Subcutaneous abdominal adipose tissue (tissue), 5 donors: Measurements from ENCODE around the gene MLIP.

Experiments
- H3K27ac ChIP-seq: one replicate; pipeline ENCODE4 v1.7.0; 2013; ENCODE audit warnings: low read depth, mild to moderate bottlenecking, inconsistent platforms, low read length, moderate library complexity
- H3K27me3 ChIP-seq, 5 donors: one replicate each; pipeline ENCODE4 v1.7.0; 2013; ENCODE audit warnings: low read length in 5 of 5, inconsistent platforms in 1 of 5; ENCODE audit not compliant: control insufficient read depth in 5 of 5, insufficient read depth in 4 of 5
- H3K36me3 ChIP-seq, 5 donors: one replicate each; pipeline ENCODE4 v1.7.0; 2013; ENCODE audit warnings: low read length in 5 of 5; ENCODE audit not compliant: control insufficient read depth in 5 of 5, insufficient read depth in 5 of 5
- H3K4me1 ChIP-seq, 5 donors: one replicate each; pipeline ENCODE4 v1.7.0; 2013; ENCODE audit warnings: low read length in 5 of 5, mild to moderate bottlenecking in 3 of 5, moderate library complexity in 1 of 5; ENCODE audit not compliant: control insufficient read depth in 5 of 5, insufficient read depth in 5 of 5
- H3K4me3 ChIP-seq, 5 donors: one replicate each; pipeline ENCODE4 v1.7.0; 2013; ENCODE audit warnings: low read length in 5 of 5, low read depth in 1 of 5
- H3K9ac ChIP-seq, 5 donors: one replicate each; pipeline ENCODE4 v1.7.0; 2013; ENCODE audit warnings: low read length in 5 of 5, mild to moderate bottlenecking in 4 of 5, moderate library complexity in 3 of 5
- H3K9me3 ChIP-seq, 5 donors: one replicate each; pipeline ENCODE4 v1.7.0; 2013; ENCODE audit warnings: low read length in 5 of 5; ENCODE audit not compliant: control insufficient read depth in 5 of 5
- donor health status: healthy.
- donor health status: healthy.
- donor health status: healthy.
- donor health status: healthy.
- donor health status: healthy.

MLIP gene

GRCh38 chr6:54255886-54256285 lies 144.6 kb downstream of the MLIP start:
- Histone ChIP-seq H3K27me3 (no peaks in the 10 kb centered on the region), H3K9me3 (no peaks in the 10 kb centered on the region), H3K4me1 (peaks cover 0 to 6% (median 0%) of the 10 kb centered on the region in 5 donors), H3K4me3 (no peak overlapping the region), H3K9ac (no peak overlapping the region), H3K36me3 (no peaks in the 10 kb centered on the region), H3K27ac (no peak overlapping the region)

- no peaks in the 10 kb centered on the region for H3K9me3 ChIP-seq
- no peak overlapping the region for H3K9ac ChIP-seq
- H3K4me3 ChIP-seq = no peak overlapping the region
- no peaks in the 10 kb centered on the region for H3K36me3 ChIP-seq
- H3K27me3 ChIP-seq = no peaks in the 10 kb centered on the region
- peaks cover 0 to 6% (median 0%) of the 10 kb centered on the region in 5 donors for H3K4me1 ChIP-seq
- H3K27ac ChIP-seq = no peak overlapping the region
These were observed 148.8 kb downstream of the MLIP start for GRCh38 chr6:54260025-54260424.

GRCh38 chr6:54262499-54262898 lies 151.3 kb downstream of the MLIP start:
- no peak overlapping the region for H3K4me3 ChIP-seq
- no peaks in the 10 kb centered on the region for H3K36me3 ChIP-seq
- H3K27ac ChIP-seq = no peak overlapping the region
- no peaks in the 10 kb centered on the region for H3K9me3 ChIP-seq
- no peaks in the 10 kb centered on the region for H3K4me1 ChIP-seq
- H3K9ac ChIP-seq = no peak overlapping the region
- no peaks in the 10 kb centered on the region for H3K27me3 ChIP-seq

GRCh38 chr6:54262971-54263370 lies 151.7 kb downstream of the MLIP start:
- no peak overlapping the region for H3K4me3 ChIP-seq
- no peaks in the 10 kb centered on the region for H3K9me3 ChIP-seq
- no peaks in the 10 kb centered on the region for H3K36me3 ChIP-seq
- H3K27me3 ChIP-seq = no peaks in the 10 kb centered on the region
- no peak overlapping the region for H3K27ac ChIP-seq
- no peak overlapping the region for H3K9ac ChIP-seq
- no peaks in the 10 kb centered on the region for H3K4me1 ChIP-seq

- no peak overlapping the region for H3K4me3 ChIP-seq
- no peaks in the 10 kb centered on the region for H3K4me1 ChIP-seq
- no peaks in the 10 kb centered on the region for H3K9me3 ChIP-seq
- no peak overlapping the region for H3K9ac ChIP-seq
- no peaks in the 10 kb centered on the region for H3K27me3 ChIP-seq
- H3K27ac ChIP-seq = no peak overlapping the region
- no peaks in the 10 kb centered on the region for H3K36me3 ChIP-seq
These were observed 153.5 kb downstream of the MLIP start for GRCh38 chr6:54264581-54265272.

- no peak overlapping the region for H3K9ac ChIP-seq
- H3K27me3 ChIP-seq = no peaks in the 10 kb centered on the region
- no peaks in the 10 kb centered on the region for H3K9me3 ChIP-seq
- no peaks in the 10 kb centered on the region for H3K4me1 ChIP-seq
- H3K27ac ChIP-seq = no peak overlapping the region
- no peaks in the 10 kb centered on the region for H3K36me3 ChIP-seq
- H3K4me3 ChIP-seq = no peak overlapping the region
These were observed 155.2 kb downstream of the MLIP start for GRCh38 chr6:54266400-54266923.

GRCh38 chr6:54267798-54268197 lies 156.6 kb downstream of the MLIP start:
- H3K9ac ChIP-seq = no peak overlapping the region
- H3K36me3 ChIP-seq = no peaks in the 10 kb centered on the region
- H3K4me1 ChIP-seq = no peaks in the 10 kb centered on the region
- no peaks in the 10 kb centered on the region for H3K9me3 ChIP-seq
- H3K27me3 ChIP-seq = no peaks in the 10 kb centered on the region
- no peak overlapping the region for H3K4me3 ChIP-seq
- no peak overlapping the region for H3K27ac ChIP-seq

- H3K36me3 ChIP-seq = no peaks in the 10 kb centered on the region
- no peak overlapping the region for H3K4me3 ChIP-seq
- H3K9ac ChIP-seq = no peak overlapping the region
- no peaks in the 10 kb centered on the region for H3K9me3 ChIP-seq
- H3K4me1 ChIP-seq = no peaks in the 10 kb centered on the region
- H3K27ac ChIP-seq = no peak overlapping the region
- no peaks in the 10 kb centered on the region for H3K27me3 ChIP-seq
These were observed 162.1 kb downstream of the MLIP start for GRCh38 chr6:54273214-54273820.

GRCh38 chr6:54274383-54274782 lies 163.1 kb downstream of the MLIP start:
- no peaks in the 10 kb centered on the region for H3K36me3 ChIP-seq

GRCh38 chr6:54282186-54282585 lies 170.9 kb downstream of the MLIP start:
- Histone ChIP-seq H3K36me3 (no peaks in the 10 kb centered on the region), H3K4me3 (no peak overlapping the region), H3K9me3 (no peaks in the 10 kb centered on the region), H3K27me3 (no peaks in the 10 kb centered on the region), H3K9ac (no peak overlapping the region), H3K4me1 (peaks cover 0 to 4% (median 0%) of the 10 kb centered on the region in 5 donors), H3K27ac (no peak overlapping the region)

More at GRCh38 chr6:54274383-54274782, 163.1 kb downstream of the MLIP start:
- H3K9me3 ChIP-seq = no peaks in the 10 kb centered on the region
- no peak overlapping the region for H3K27ac ChIP-seq
- no peaks in the 10 kb centered on the region for H3K4me1 ChIP-seq
- H3K27me3 ChIP-seq = no peaks in the 10 kb centered on the region
- no peak overlapping the region for H3K4me3 ChIP-seq
- no peak overlapping the region for H3K9ac ChIP-seq
